SK-N-SH (cell line): ENCODE results near the gene NOTO. TPM values are rescaled to one million over a fixed set of nuclear protein-coding genes. Genes with fewer than 3 reads are reported as not detected.

Source experiments
- CTCF ChIA-PET: fragments of 300-600, 350-600 bp; formaldehyde crosslinking; extraction: SDS; loops from one replicate; lab custom pipeline; 2021; lab: Yijun Ruan, JAX
- POLR2A ChIA-PET: fragments of 350-600 bp; sonication (Branson Sonifier 250); formaldehyde crosslinking; extraction: SDS; loops from one replicate; lab custom pipeline; 2020; ENCODE audit warnings: antibody characterized with exemption, inconsistent platforms; lab: Yijun Ruan, JAX
- DNase-seq: peaks from one replicate; pipeline ENCODE4 v3.0.0; 2012
- H2AFZ ChIP-seq: fragments of 200-600 bp; sonication (generic); 2 replicates; pipeline ENCODE4 v1.8.1; 2016; ENCODE audit warnings: antibody characterized with exemption, mild to moderate bottlenecking, low read depth
- H3F3A ChIP-seq: fragments of 200-600 bp; sonication (generic); replicated peaks from 2 replicates; pipeline ENCODE3; 2016; ENCODE audit warnings: antibody characterized with exemption, mild to moderate bottlenecking; ENCODE audit not compliant: insufficient read depth
- H3K27ac ChIP-seq, 2 experiments: fragments of 200-500 bp in 1 of 2; fragments of 200-600 bp in 1 of 2; sonication (Bioruptor generic) in 1 of 2; sonication (generic), shearing (Covaris generic) in 1 of 2; 2 replicates each; pipeline versions ENCODE4 v1.5.1 to v1.6.1; 2014 to 2016; ENCODE audit warnings: low read depth in 2 of 2, inconsistent platforms in 1 of 2, low read length in 1 of 2, mild to moderate bottlenecking in 1 of 2, mixed read lengths in 1 of 2
- H3K27me3 ChIP-seq: fragments of 200-600 bp; sonication (generic), shearing (Covaris generic); 2 replicates; pipeline ENCODE4 v1.6.1; 2016; ENCODE audit warnings: mixed run types; ENCODE audit not compliant: insufficient read depth
- H3K36me3 ChIP-seq, 2 experiments: fragments of 200-500 bp in 1 of 2; fragments of 200-600 bp in 1 of 2; sonication (Bioruptor generic) in 1 of 2; sonication (generic) in 1 of 2; replicated peaks in 1 of 2; 2 replicates each; pipeline versions ENCODE3 to v1.5.1; 2014 to 2016; ENCODE audit warnings: low read length in 1 of 2, mild to moderate bottlenecking in 1 of 2; ENCODE audit not compliant: insufficient read depth in 2 of 2, control insufficient read depth in 1 of 2
- H3K4me1 ChIP-seq, 2 experiments: fragments of 200-500 bp in 1 of 2; fragments of 200-600 bp in 1 of 2; sonication (Bioruptor generic) in 1 of 2; sonication (generic), shearing (Covaris generic) in 1 of 2; 2 replicates each; pipeline versions ENCODE4 v1.5.1 to v1.6.1; 2014 to 2016; ENCODE audit warnings: low read depth in 1 of 2, low read length in 1 of 2, mixed run types in 1 of 2; ENCODE audit not compliant: insufficient read depth in 2 of 2, control insufficient read depth in 1 of 2
- H3K4me2 ChIP-seq: fragments of 200-600 bp; sonication (generic), shearing (Covaris generic); 2 replicates; pipeline ENCODE4 v1.6.1; 2017; ENCODE audit warnings: mixed run types
- H3K4me3 ChIP-seq, 2 experiments: fragments of 200-500 bp in 1 of 2; fragments of 200-600 bp in 1 of 2; sonication (Bioruptor generic) in 1 of 2; sonication (generic), shearing (Covaris generic) in 1 of 2; 2 replicates each; pipeline versions ENCODE4 v1.5.1 to v1.8.1; 2014 to 2016; ENCODE audit warnings: low read depth in 2 of 2, inconsistent platforms in 1 of 2, low read length in 1 of 2, mild to moderate bottlenecking in 1 of 2, mixed read lengths in 1 of 2, moderate library complexity in 1 of 2
- H3K79me2 ChIP-seq: fragments of 200-600 bp; sonication (generic); 2 replicates; pipeline ENCODE4 v1.8.1; 2017; ENCODE audit warnings: mild to moderate bottlenecking; ENCODE audit not compliant: insufficient read depth
- H3K9ac ChIP-seq: fragments of 200-600 bp; sonication (generic); 2 replicates; pipeline ENCODE4 v1.6.1; 2017; ENCODE audit warnings: mixed run types
- H3K9me2 ChIP-seq: fragments of 200-600 bp; sonication (generic); 2 replicates; pipeline ENCODE4 v1.6.1; 2017; ENCODE audit warnings: mixed run types
- H3K9me3 ChIP-seq: fragments of 200-600 bp; sonication (generic); 2 replicates; pipeline ENCODE4 v1.6.1; 2017; ENCODE audit warnings: mixed run types, mild to moderate bottlenecking, moderate library complexity
- H4K20me1 ChIP-seq: fragments of 200-600 bp; sonication (generic); 2 replicates; pipeline ENCODE4 v1.6.1; 2017; ENCODE audit warnings: mild to moderate bottlenecking, mixed run types; ENCODE audit not compliant: insufficient read depth
- CHD2 ChIP-seq: fragments of 150-350 bp; IDR thresholded peaks from 2 replicates; pipeline ENCODE4 v1.6.1; 2018; ENCODE audit warnings: low read length; ENCODE audit not compliant: partially characterized antibody
- ELF1 ChIP-seq: IDR thresholded peaks from 2 replicates; pipeline ENCODE4 v1.4.0; 2012
- EP300 ChIP-seq, 2 experiments: IDR thresholded peaks; 2 replicates each; pipeline versions ENCODE4 v1.4.0 to v1.6.1; 2012; ENCODE audit warnings: borderline replicate concordance in 1 of 2, low read depth in 1 of 2, low read length in 1 of 2
- EZH2phosphoT487 ChIP-seq: fragments of 200-600 bp; sonication (generic); IDR thresholded peaks from 2 replicates; pipeline ENCODE4 v1.6.1; 2017; ENCODE audit warnings: low read depth, mixed run types, mild to moderate bottlenecking, antibody characterized with exemption, moderate library complexity, borderline replicate concordance
- GABPA ChIP-seq: IDR thresholded peaks from 2 replicates; pipeline ENCODE4 v1.4.0; 2012; ENCODE audit warnings: low read depth, mild to moderate bottlenecking
- GATA2 ChIP-seq: sonication (generic); formaldehyde crosslinking; IDR thresholded peaks from 2 replicates; pipeline ENCODE4 v1.5.0; 2020; ENCODE audit warnings: mild to moderate bottlenecking, missing genetic modification reagents
- JUND ChIP-seq: IDR thresholded peaks from 2 replicates; pipeline ENCODE4 v1.4.0; 2012
- MEF2A ChIP-seq: IDR thresholded peaks from 2 replicates; pipeline ENCODE4 v1.4.0; 2012; ENCODE audit warnings: low read depth, borderline replicate concordance
- MXI1 ChIP-seq: IDR thresholded peaks from 2 replicates; pipeline ENCODE4 v1.6.1; 2012; ENCODE audit warnings: mild to moderate bottlenecking, low read depth, low read length, improper control_type of control experiment
- POLR2AphosphoS5 ChIP-seq: IDR thresholded peaks from 2 replicates; pipeline ENCODE4 v1.6.1; 2012; ENCODE audit warnings: low read depth, low read length
- RFX5 ChIP-seq: IDR thresholded peaks from 2 replicates; pipeline ENCODE4 v1.6.1; 2012; ENCODE audit warnings: mild to moderate bottlenecking, improper control_type of control experiment, low read length
- RXRA ChIP-seq: IDR thresholded peaks from 2 replicates; pipeline ENCODE4 v1.4.0; 2012; ENCODE audit warnings: low read depth, mild to moderate bottlenecking, borderline replicate concordance
- SMC3 ChIP-seq: IDR thresholded peaks from 2 replicates; pipeline ENCODE4 v1.6.1; 2012; ENCODE audit warnings: low read depth, low read length, improper control_type of control experiment
- TEAD4 ChIP-seq: IDR thresholded peaks from 2 replicates; pipeline ENCODE4 v1.4.0; 2012; ENCODE audit warnings: mild to moderate bottlenecking, borderline replicate concordance; ENCODE audit not compliant: insufficient read depth
- YY1 ChIP-seq: IDR thresholded peaks from 2 replicates; pipeline ENCODE4 v1.4.0; 2012; ENCODE audit warnings: low read depth, mild to moderate bottlenecking
- WGBS: methylation state at CpG from one replicate; pipeline ENCODE4 v1.1.6; 2017; ENCODE audit warnings: low lambda C conversion rate; 5-methylcytosine and 5-hydroxymethylcytosine counted together
- polyA plus RNA-seq, 3 experiments: library from polyadenylated mRNA; depleted of rRNA; stranded (reverse); fragments of >200 nt; gene quantifications; 2 replicates each; pipeline ENCODE4 v1.2.3, GENCODE V29; 2012
- TF ChIP-seq, protein P1 (sequence below): IDR thresholded peaks from 2 replicates; pipeline ENCODE4 v1.4.0; 2012; ENCODE audit warnings: low read depth
- TF ChIP-seq, protein P2 (sequence below): IDR thresholded peaks from 2 replicates; pipeline ENCODE4 v1.6.1; 2012; ENCODE audit warnings: mild to moderate bottlenecking, low read depth, low read length, moderate library complexity
- TF ChIP-seq, protein P3 (sequence below): fragments of 150-350 bp; IDR thresholded peaks from 2 replicates; pipeline ENCODE4 v1.6.1; 2016; ENCODE audit warnings: mild to moderate bottlenecking, low read depth, low read length
- TF ChIP-seq, protein P4 (sequence below): fragments of 200-600 bp; sonication (generic); IDR thresholded peaks from 2 replicates; pipeline ENCODE4 v1.6.1; 2017; ENCODE audit warnings: antibody characterized with exemption, mild to moderate bottlenecking, moderate library complexity

Gene NOTO
- polyA plus RNA-seq, 1 of the 3 experiments (the other 2 are of a cell fraction): not detected

DNA sequence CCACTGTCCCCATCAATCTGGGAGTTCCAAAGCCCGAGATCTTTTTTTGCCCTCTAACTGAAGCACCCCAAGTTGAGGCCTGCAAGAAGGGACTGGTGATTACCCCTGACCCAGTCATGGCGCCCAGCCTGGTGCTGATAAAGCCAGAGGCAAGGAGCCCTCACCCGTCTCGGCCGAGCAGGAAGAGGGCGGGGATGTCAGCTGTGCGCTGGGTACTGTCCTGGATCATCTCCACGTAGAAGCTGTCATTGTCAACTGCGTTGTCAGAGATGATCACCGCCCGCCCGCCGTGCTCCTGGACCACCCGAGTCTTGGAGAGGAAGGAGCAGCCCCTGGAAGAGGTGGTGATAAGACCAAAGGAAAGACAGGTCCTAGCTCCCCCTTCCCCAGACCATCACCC, 26.3 kb downstream of the NOTO start:
- no peak overlapping the region for H2AFZ ChIP-seq
- peaks cover 0 to 29% of the 10 kb centered on the region in 2 experiments for H3K36me3 ChIP-seq
- H3K4me3 ChIP-seq: no peak overlapping the region
- DNase-seq: no peak
- ChIA-PET CTCF (interaction anchor here (1.0 to 1.6 kb wide), 3 partner anchors 14 to 51 kb away, joined by 3 to 5 read pairs (median 5); no protein-coding TSS in a partner anchor), POLR2A (no interaction called here)
- H3K27ac ChIP-seq: no peak overlapping the region
- H3K27me3 ChIP-seq: no peaks in the 10 kb centered on the region
- no peaks in the 10 kb centered on the region for H3K9me2 ChIP-seq
- peaks cover 0 to 6% of the 10 kb centered on the region in 2 experiments; a peak in 1 of 4 replicates for H3K4me1 ChIP-seq
- peaks cover 2% of the 10 kb centered on the region for H3F3A ChIP-seq
- no peaks in the 10 kb centered on the region for H3K79me2 ChIP-seq
- no peak overlapping the region for H3K4me2 ChIP-seq
- no peaks in the 10 kb centered on the region for H4K20me1 ChIP-seq
- H3K9me3 ChIP-seq: no peaks in the 10 kb centered on the region
- H3K9ac ChIP-seq: no peak overlapping the region
- TF ChIP-seq RXRA: no peak
- TF ChIP-seq GATA2 (CRISPR knock-in tag): no peak
- no peak for TF ChIP-seq POLR2AphosphoS5
- no peak for TF ChIP-seq MEF2A
- TF ChIP-seq MXI1: no peak
- TF ChIP-seq SMC3: no peak
- TF ChIP-seq EZH2phosphoT487: no peak
- no peak for TF ChIP-seq CHD2
- TF ChIP-seq RFX5: no peak
- TF ChIP-seq, protein P1, sequence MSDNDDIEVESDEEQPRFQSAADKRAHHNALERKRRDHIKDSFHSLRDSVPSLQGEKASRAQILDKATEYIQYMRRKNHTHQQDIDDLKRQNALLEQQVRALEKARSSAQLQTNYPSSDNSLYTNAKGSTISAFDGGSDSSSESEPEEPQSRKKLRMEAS: no peak
- TF ChIP-seq ELF1: no peak
- no peak for TF ChIP-seq TEAD4
- TF ChIP-seq YY1: no peak
- no peak for TF ChIP-seq EP300 (IDR thresholded peaks at IDR 0.05; ENCODE audit: borderline replicate concordance in 1 of 2, low read depth in 1 of 2, low read length in 1 of 2)
- TF ChIP-seq, protein P2, sequence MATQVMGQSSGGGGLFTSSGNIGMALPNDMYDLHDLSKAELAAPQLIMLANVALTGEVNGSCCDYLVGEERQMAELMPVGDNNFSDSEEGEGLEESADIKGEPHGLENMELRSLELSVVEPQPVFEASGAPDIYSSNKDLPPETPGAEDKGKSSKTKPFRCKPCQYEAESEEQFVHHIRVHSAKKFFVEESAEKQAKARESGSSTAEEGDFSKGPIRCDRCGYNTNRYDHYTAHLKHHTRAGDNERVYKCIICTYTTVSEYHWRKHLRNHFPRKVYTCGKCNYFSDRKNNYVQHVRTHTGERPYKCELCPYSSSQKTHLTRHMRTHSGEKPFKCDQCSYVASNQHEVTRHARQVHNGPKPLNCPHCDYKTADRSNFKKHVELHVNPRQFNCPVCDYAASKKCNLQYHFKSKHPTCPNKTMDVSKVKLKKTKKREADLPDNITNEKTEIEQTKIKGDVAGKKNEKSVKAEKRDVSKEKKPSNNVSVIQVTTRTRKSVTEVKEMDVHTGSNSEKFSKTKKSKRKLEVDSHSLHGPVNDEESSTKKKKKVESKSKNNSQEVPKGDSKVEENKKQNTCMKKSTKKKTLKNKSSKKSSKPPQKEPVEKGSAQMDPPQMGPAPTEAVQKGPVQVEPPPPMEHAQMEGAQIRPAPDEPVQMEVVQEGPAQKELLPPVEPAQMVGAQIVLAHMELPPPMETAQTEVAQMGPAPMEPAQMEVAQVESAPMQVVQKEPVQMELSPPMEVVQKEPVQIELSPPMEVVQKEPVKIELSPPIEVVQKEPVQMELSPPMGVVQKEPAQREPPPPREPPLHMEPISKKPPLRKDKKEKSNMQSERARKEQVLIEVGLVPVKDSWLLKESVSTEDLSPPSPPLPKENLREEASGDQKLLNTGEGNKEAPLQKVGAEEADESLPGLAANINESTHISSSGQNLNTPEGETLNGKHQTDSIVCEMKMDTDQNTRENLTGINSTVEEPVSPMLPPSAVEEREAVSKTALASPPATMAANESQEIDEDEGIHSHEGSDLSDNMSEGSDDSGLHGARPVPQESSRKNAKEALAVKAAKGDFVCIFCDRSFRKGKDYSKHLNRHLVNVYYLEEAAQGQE: no peak
- TF ChIP-seq GABPA: no peak
- TF ChIP-seq JUND: no peak
- TF ChIP-seq, protein P3, sequence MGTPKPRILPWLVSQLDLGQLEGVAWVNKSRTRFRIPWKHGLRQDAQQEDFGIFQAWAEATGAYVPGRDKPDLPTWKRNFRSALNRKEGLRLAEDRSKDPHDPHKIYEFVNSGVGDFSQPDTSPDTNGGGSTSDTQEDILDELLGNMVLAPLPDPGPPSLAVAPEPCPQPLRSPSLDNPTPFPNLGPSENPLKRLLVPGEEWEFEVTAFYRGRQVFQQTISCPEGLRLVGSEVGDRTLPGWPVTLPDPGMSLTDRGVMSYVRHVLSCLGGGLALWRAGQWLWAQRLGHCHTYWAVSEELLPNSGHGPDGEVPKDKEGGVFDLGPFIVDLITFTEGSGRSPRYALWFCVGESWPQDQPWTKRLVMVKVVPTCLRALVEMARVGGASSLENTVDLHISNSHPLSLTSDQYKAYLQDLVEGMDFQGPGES: no peak
- TF ChIP-seq, protein P4, sequence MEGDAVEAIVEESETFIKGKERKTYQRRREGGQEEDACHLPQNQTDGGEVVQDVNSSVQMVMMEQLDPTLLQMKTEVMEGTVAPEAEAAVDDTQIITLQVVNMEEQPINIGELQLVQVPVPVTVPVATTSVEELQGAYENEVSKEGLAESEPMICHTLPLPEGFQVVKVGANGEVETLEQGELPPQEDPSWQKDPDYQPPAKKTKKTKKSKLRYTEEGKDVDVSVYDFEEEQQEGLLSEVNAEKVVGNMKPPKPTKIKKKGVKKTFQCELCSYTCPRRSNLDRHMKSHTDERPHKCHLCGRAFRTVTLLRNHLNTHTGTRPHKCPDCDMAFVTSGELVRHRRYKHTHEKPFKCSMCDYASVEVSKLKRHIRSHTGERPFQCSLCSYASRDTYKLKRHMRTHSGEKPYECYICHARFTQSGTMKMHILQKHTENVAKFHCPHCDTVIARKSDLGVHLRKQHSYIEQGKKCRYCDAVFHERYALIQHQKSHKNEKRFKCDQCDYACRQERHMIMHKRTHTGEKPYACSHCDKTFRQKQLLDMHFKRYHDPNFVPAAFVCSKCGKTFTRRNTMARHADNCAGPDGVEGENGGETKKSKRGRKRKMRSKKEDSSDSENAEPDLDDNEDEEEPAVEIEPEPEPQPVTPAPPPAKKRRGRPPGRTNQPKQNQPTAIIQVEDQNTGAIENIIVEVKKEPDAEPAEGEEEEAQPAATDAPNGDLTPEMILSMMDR: no peak
- 94% methylated on average over 13 of the region's 14 CpGs for WGBS
